ENCODE results near the gene STK36. TPM values are rescaled to one million over a fixed set of nuclear protein-coding genes. Genes with fewer than 3 reads are reported as not detected.

The STK36 gene
- total RNA-seq, 1 experiment from 2014 or later = 38.7 TPM

DNA sequence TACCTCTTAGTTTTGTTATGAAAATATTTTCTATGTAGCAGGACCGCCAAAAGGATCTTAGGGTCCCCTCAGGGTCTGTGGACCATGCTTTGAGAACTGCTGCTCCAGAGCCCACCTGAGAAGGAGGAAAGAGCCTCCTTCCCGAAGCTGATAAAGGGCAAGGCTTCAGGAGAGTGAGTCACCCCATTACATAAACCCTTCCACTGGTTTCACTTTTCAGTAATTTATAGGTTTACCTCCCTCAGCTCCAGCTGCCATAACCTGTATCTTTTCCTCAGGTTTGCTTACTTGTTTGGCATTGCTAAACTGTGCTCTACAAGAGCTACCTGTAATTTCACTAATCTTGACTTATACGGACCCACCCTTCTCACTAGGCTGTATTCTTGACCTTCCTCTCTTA lies 45.4 kb downstream of the STK36 start:
- Histone ChIP-seq H2BK15ac (ENCODE audit: low read depth, low read length) (no peak overlapping the region), H3K4me1 (ENCODE audit: insufficient read depth, low read length) (peaks cover 14% of the 10 kb centered on the region; the same call in 1 of the 2 replicates), H2BK5ac (ENCODE audit: insufficient read length, low read length) (no peak overlapping the region), H3K4me2 (ENCODE audit: insufficient read depth, insufficient read length, low read length) (no peak overlapping the region), H2AFZ (ENCODE audit: low read length) (no peak overlapping the region), H3K14ac (ENCODE audit: insufficient read depth, low read length) (no peak overlapping the region), H3K9me3 (ENCODE audit: control insufficient read depth, low read depth, low read length) (no peaks in the 10 kb centered on the region), H3K23ac (ENCODE audit: insufficient read length, low read depth, low read length) (no peak overlapping the region), H2AK5ac (ENCODE audit: insufficient read length, low read length) (no peak overlapping the region), H2BK20ac (ENCODE audit: low read depth, low read length, poor library complexity, severe bottlenecking) (no peak overlapping the region), H3K23me2 (ENCODE audit: insufficient read length, low read depth, low read length, poor library complexity, severe bottlenecking) (no peaks in the 10 kb centered on the region), H4K20me1 (ENCODE audit: control insufficient read depth, insufficient read depth, insufficient read length) (no peaks in the 10 kb centered on the region), H4K5ac (ENCODE audit: insufficient read length, low read depth, low read length) (no peak overlapping the region), H3K56ac (ENCODE audit: insufficient read length, low read depth, low read length) (no peak overlapping the region), H2BK120ac (ENCODE audit: low read depth, low read length, poor library complexity, severe bottlenecking) (no peak overlapping the region), H3K9ac (ENCODE audit: extremely low read depth, insufficient read length, low read length) (no peak overlapping the region), H2BK12ac (ENCODE audit: insufficient read length, low read depth, low read length) (no peak overlapping the region), H3K79me1 (ENCODE audit: insufficient read depth, low read depth, low read length, poor library complexity, severe bottlenecking) (peaks cover 13% of the 10 kb centered on the region), H3K18ac (ENCODE audit: insufficient read length, low read depth, low read length) (no peak overlapping the region), H3K79me2 (ENCODE audit: insufficient read depth, low read length) (peaks cover 20% of the 10 kb centered on the region; the same call in 1 of the 2 replicates), H4K8ac (replicated peaks; ENCODE audit: insufficient read length, low read depth, low read length) (no peak overlapping the region), H3K27ac (ENCODE audit: insufficient read length, low read depth, low read length) (no peak overlapping the region), H3T11ph (ENCODE audit: low read length) (no peak overlapping the region), H3K27me3 (ENCODE audit: insufficient read depth, low read length) (no peaks in the 10 kb centered on the region), H4K91ac (ENCODE audit: insufficient read length, low read depth, low read length) (no peak overlapping the region), H3K4ac (ENCODE audit: low read depth, low read length) (no peak overlapping the region)
- TF ChIP-seq CTCF (conservative IDR thresholded peaks at IDR 0.05) = no peak
- H3K4me1 Mint-ChIP-seq = peaks cover 22 to 26% of the 10 kb centered on the region in 2 experiments
- peaks cover 8 to 34% (median 17%) of the 10 kb centered on the region in 3 experiments for H3K36me3 Mint-ChIP-seq (ENCODE audit: insufficient read depth in 1 of 3, low read depth in 3 of 3)
- H3K27me3 Mint-ChIP-seq (ENCODE audit: low read depth) = no peaks in the 10 kb centered on the region
- DNase-seq = no peak
- H3K9me3 Mint-ChIP-seq = no peaks in the 10 kb centered on the region
- H3K27ac Mint-ChIP-seq = no peak overlapping the region; a peak in 1 of 7 replicates
- H3K4me3 Mint-ChIP-seq = no peak overlapping the region
- no CpG with 5 or more reads among the region's 3 CpGs for WGBS (ENCODE audit: extremely low coverage, insufficient read length, low lambda C conversion rate)

Measured in H9 (cell line).